CD14-positive monocyte (primary cell): Measurements from ENCODE around the gene BPI. TPM values are rescaled to one million over a fixed set of nuclear protein-coding genes. Genes with fewer than 3 reads are reported as not detected.

Experiments used
- DNase-seq, 3 donors: peaks; one replicate each; pipeline ENCODE4 v3.0.0-alpha.2; 2011 to 2022
- H2AFZ ChIP-seq: 2 replicates; pipeline ENCODE4 v1.6.0; 2012; ENCODE audit warnings: mild to moderate bottlenecking, low read depth, low read length, inconsistent platforms; ENCODE audit not compliant: insufficient read depth, poor library complexity, severe bottlenecking
- H3K27ac ChIP-seq, 2 donors: 1 replicate in 1 of 2; 2 replicates in 1 of 2; pipeline ENCODE4 v1.5.1; 2012 to 2013; ENCODE audit warnings: low read length in 2 of 2, control low read depth in 1 of 2, inconsistent platforms in 1 of 2, low read depth in 1 of 2, mild to moderate bottlenecking in 1 of 2
- H3K27me3 ChIP-seq, 2 donors: one replicate each; pipeline versions ENCODE4 v1.6.0 to v1.6.1; 2011 to 2013; ENCODE audit warnings: low read length in 2 of 2; ENCODE audit not compliant: control insufficient read depth in 2 of 2, insufficient read depth in 2 of 2
- H3K36me3 ChIP-seq, 2 donors: replicated peaks in 1 of 2; 1 replicate in 1 of 2; 2 replicates in 1 of 2; pipeline versions ENCODE4 v1.5.1 to v1.6.1; 2012 to 2013; ENCODE audit warnings: low read length in 2 of 2, control low read depth in 1 of 2, inconsistent platforms in 1 of 2, mild to moderate bottlenecking in 1 of 2; ENCODE audit not compliant: insufficient read depth in 2 of 2, control insufficient read depth in 1 of 2
- H3K4me1 ChIP-seq, 2 donors: 1 replicate in 1 of 2; 2 replicates in 1 of 2; pipeline versions ENCODE4 v1.5.1 to v1.6.1; 2012 to 2013; ENCODE audit warnings: low read length in 2 of 2, control low read depth in 1 of 2, inconsistent platforms in 1 of 2, mild to moderate bottlenecking in 1 of 2, moderate library complexity in 1 of 2; ENCODE audit not compliant: insufficient read depth in 2 of 2, control insufficient read depth in 1 of 2
- H3K4me2 ChIP-seq: replicated peaks from 2 replicates; pipeline ENCODE3; 2012; ENCODE audit warnings: low read length, moderate library complexity, mild to moderate bottlenecking; ENCODE audit not compliant: poor library complexity, severe bottlenecking; ENCODE audit errors: extremely low read depth
- H3K4me3 ChIP-seq, 3 experiments: fragments of 200-600 bp in 1 of 3; sonication (generic) in 1 of 3; replicated peaks in 1 of 3; 1 replicate in 2 of 3; 2 replicates in 1 of 3; pipeline ENCODE4 v1.5.1; 2011 to 2013; ENCODE audit warnings: low read length in 3 of 3, mild to moderate bottlenecking in 3 of 3, control low read depth in 2 of 3, low read depth in 2 of 3, inconsistent platforms in 1 of 3, moderate library complexity in 1 of 3
- H3K79me2 ChIP-seq: 2 replicates; pipeline ENCODE4 v1.6.0; 2012; ENCODE audit warnings: mild to moderate bottlenecking, control low read depth, inconsistent platforms, low read length, moderate library complexity; ENCODE audit not compliant: insufficient read depth
- H3K9ac ChIP-seq: 2 replicates; pipeline ENCODE4 v1.6.0; 2017; ENCODE audit warnings: low read length, mild to moderate bottlenecking; ENCODE audit not compliant: insufficient read depth, poor library complexity, severe bottlenecking
- H3K9me3 ChIP-seq, 2 donors: replicated peaks in 1 of 2; 1 replicate in 1 of 2; 2 replicates in 1 of 2; pipeline versions ENCODE4 v1.5.1 to v1.6.1; 2012 to 2013; ENCODE audit warnings: low read length in 2 of 2, control low read depth in 1 of 2; ENCODE audit not compliant: control insufficient read depth in 1 of 2, insufficient read depth in 1 of 2
- H4K20me1 ChIP-seq: 2 replicates; pipeline ENCODE4 v1.6.0; 2012; ENCODE audit warnings: mild to moderate bottlenecking, low read length, control low read depth, moderate library complexity; ENCODE audit not compliant: insufficient read depth
- H3K27ac Mint-ChIP-seq, 7 donors: one replicate each; pipeline ENCODE4 v1.8.0; 2020; ENCODE audit warnings: mild to moderate bottlenecking in 7 of 7, mixed read lengths in 7 of 7, moderate library complexity in 6 of 7, inconsistent platforms in 2 of 7
- H3K27me3 Mint-ChIP-seq, 3 donors: one replicate each; pipeline ENCODE4 v1.8.0; 2021 to 2022; ENCODE audit warnings: low read depth in 3 of 3, mild to moderate bottlenecking in 3 of 3, mixed read lengths in 3 of 3, moderate library complexity in 3 of 3, inconsistent platforms in 1 of 3
- H3K36me3 Mint-ChIP-seq, 2 donors: one replicate each; pipeline ENCODE4 v1.8.0; 2020; ENCODE audit warnings: mixed read lengths in 2 of 2, inconsistent platforms in 1 of 2, mild to moderate bottlenecking in 1 of 2
- H3K4me1 Mint-ChIP-seq: one replicate; pipeline ENCODE4 v1.8.0; 2020; ENCODE audit warnings: mild to moderate bottlenecking, mixed read lengths
- H3K4me3 Mint-ChIP-seq, 2 donors: one replicate each; pipeline ENCODE4 v1.8.0; 2020; ENCODE audit warnings: mild to moderate bottlenecking in 2 of 2, mixed read lengths in 2 of 2, moderate library complexity in 1 of 2
- H3K9me3 Mint-ChIP-seq, 7 donors: one replicate each; pipeline ENCODE4 v1.8.0; 2020 to 2022; ENCODE audit warnings: mixed read lengths in 7 of 7, mild to moderate bottlenecking in 6 of 7, moderate library complexity in 6 of 7, inconsistent platforms in 2 of 7
- CTCF ChIP-seq: fragments of 200-600 bp; IDR thresholded peaks from one replicate; pipeline ENCODE4 v1.8.0; 2022; ENCODE audit warnings: antibody characterized with exemption, mild to moderate bottlenecking
- WGBS: methylation state at CpG from one replicate; pipeline ENCODE4 v1.1.5; 2013; ENCODE audit warnings: missing lambda C conversion rate; ENCODE audit not compliant: insufficient coverage; 5-methylcytosine and 5-hydroxymethylcytosine counted together
- intact Hi-C, 2 donors: fragments of 100-400 bp; cut with micrococcal nuclease; formaldehyde crosslinking; loops; one replicate each; pipeline versions ENCODE4 v1.15.0 to v1.15.1; 2023
- polyA plus RNA-seq, 3 donors: library from polyadenylated mRNA; depleted of rRNA in 1 of 3; unstranded in 2 of 3; stranded (reverse) in 1 of 3; fragments of 300-500 nt in 2 of 3; fragments of >200 nt in 1 of 3; fragmentation: Illumina TruSeq in 2 of 3; gene quantifications; 1 replicate in 2 of 3; 2 replicates in 1 of 3; pipeline ENCODE4 v1.2.3, GENCODE V29; 2012 to 2021

The BPI gene
- polyA plus RNA-seq, 3 donors = 8.2 to 9.0 (median 8.7) TPM

GRCh38 chr20:38331245-38331644, 27.3 kb downstream of the BPI start:
- Histone ChIP-seq H3K79me2 (no peaks in the 10 kb centered on the region), H3K36me3 (peaks cover 18% of the 10 kb centered on the region in 2 donors), H3K9me3 (no peaks in the 10 kb centered on the region), H3K27me3 (peaks cover 0 to under 1% of the 10 kb centered on the region in 2 donors), H3K27ac (no peak overlapping the region), H3K4me3 (no peak overlapping the region), H3K4me1 (no peaks in the 10 kb centered on the region), H3K9ac (no peak overlapping the region), H2AFZ (no peak overlapping the region), H4K20me1 (no peaks in the 10 kb centered on the region), H3K4me2 (no peak overlapping the region)
- intact Hi-C loops = no loop called here
- TF ChIP-seq CTCF = no peak
- no peak overlapping the region for H3K4me3 Mint-ChIP-seq
- no peak overlapping the region for H3K27ac Mint-ChIP-seq
- no peak for DNase-seq
- peaks cover 9 to 25% (median 25%) of the 10 kb centered on the region in 3 donors for H3K27me3 Mint-ChIP-seq
- peaks cover 0 to 3% (median 2%) of the 10 kb centered on the region in 7 donors for H3K9me3 Mint-ChIP-seq
- peaks cover 23 to 38% of the 10 kb centered on the region in 2 donors for H3K36me3 Mint-ChIP-seq
- no peaks in the 10 kb centered on the region for H3K4me1 Mint-ChIP-seq

- Histone ChIP-seq H3K36me3 (peaks cover 12 to 14% of the 10 kb centered on the region in 2 donors), H2AFZ (no peak overlapping the region), H3K27ac (no peak overlapping the region), H3K79me2 (no peaks in the 10 kb centered on the region), H3K4me3 (no peak overlapping the region), H3K9me3 (peaks cover 0 to 1% of the 10 kb centered on the region in 2 donors), H3K9ac (no peak overlapping the region), H3K27me3 (peaks cover 0 to 6% of the 10 kb centered on the region in 2 donors), H3K4me2 (no peak overlapping the region), H3K4me1 (no peaks in the 10 kb centered on the region), H4K20me1 (no peaks in the 10 kb centered on the region)
- H3K4me1 Mint-ChIP-seq = no peaks in the 10 kb centered on the region
- H3K9me3 Mint-ChIP-seq = peaks cover 0 to 4% (median 2%) of the 10 kb centered on the region in 7 donors
- TF ChIP-seq CTCF = no peak
- intact Hi-C loops = no loop called here
- H3K4me3 Mint-ChIP-seq = peak overlapping the region in 1 of 2 donors; percentile 59
- WGBS = 88% methylated on average over 7 of the region's 8 CpGs
- peaks cover 18 to 32% of the 10 kb centered on the region in 2 donors for H3K36me3 Mint-ChIP-seq
- DNase-seq = no peak
- H3K27ac Mint-ChIP-seq = peak overlapping the region in 1 of 7 donors; percentile 52
- peaks cover 11 to 28% (median 28%) of the 10 kb centered on the region in 3 donors for H3K27me3 Mint-ChIP-seq
These were observed 27.9 kb downstream of the BPI start for GRCh38 chr20:38331814-38332213.
